Activated CD4-positive, CD25-positive, alpha-beta regulatory T cell (primary cell): ENCODE data around the gene RIN1.

Source experiments
- DNase-seq, 4 experiments: peaks; one replicate each; lab custom pipeline; 2025; lab: John Stamatoyannopoulos, UW

RIN1 gene

GRCh38 chr11:66294626-66295620, 41.3 kb downstream of the RIN1 start:
- DNase-seq: no peak

- no peak for DNase-seq
Observed at GRCh38 chr11:66293777-66294625, 42.2 kb downstream of the RIN1 start.

DNA sequence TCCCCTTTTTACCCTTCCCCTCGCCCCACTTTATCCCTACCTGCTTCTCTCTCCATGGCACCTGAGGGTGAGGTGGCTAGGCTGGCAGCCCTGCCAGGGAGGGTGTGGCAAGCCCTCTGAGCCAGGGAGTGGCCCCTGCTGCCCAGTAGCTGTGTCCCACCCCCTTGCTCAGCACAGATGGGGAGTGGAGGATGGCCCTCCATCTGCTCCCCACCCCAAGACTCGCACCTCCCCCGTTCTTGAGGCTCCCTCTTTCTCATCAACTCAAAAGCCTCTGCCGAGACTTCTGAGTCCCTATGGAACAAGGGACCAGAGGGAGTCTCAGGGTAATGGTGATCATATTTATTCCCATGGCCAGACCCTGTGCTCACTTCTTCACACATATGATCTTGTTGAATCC, 42.9 kb downstream of the RIN1 start:
- no peak for DNase-seq

DNA sequence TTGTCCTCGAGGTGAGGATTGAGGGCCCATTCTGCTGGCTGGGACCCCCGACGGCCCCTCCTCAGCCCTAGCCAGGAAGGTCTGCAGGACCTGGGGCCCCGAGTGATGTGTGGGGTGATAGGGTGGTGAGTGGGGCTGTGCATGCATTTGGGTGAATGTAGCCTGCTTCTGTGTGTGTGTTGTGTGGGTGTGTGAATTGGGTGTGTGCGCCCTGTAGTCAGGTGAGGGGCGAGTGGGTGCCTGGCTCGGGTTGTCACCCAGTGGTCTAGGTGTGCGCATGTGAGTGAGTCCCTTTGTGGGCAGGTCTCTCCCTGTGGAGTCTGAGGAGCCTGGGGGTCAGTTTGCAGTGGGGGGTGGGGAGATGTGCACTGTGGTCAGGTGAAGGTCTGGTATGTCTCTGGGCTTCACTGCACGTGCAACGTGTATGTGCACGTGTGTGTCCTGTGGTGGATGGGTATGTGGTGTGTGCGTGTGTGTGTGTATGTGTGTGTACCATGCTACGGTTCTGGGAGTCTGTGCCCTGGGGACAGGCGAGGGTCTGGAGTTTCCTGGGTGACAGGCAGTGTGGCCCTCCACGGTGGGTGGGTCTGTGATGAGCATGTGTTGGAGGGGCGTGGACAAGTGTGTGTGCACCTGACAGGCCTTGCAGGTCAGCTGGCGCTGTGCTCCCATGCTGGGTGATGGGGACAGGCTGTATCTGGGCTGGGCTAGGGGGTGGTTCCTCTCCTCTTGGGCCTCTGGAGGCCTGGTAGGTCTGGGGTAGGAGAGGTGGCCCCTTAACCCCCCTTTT, 43.5 kb downstream of the RIN1 start:
- DNase-seq: no peak

DNA sequence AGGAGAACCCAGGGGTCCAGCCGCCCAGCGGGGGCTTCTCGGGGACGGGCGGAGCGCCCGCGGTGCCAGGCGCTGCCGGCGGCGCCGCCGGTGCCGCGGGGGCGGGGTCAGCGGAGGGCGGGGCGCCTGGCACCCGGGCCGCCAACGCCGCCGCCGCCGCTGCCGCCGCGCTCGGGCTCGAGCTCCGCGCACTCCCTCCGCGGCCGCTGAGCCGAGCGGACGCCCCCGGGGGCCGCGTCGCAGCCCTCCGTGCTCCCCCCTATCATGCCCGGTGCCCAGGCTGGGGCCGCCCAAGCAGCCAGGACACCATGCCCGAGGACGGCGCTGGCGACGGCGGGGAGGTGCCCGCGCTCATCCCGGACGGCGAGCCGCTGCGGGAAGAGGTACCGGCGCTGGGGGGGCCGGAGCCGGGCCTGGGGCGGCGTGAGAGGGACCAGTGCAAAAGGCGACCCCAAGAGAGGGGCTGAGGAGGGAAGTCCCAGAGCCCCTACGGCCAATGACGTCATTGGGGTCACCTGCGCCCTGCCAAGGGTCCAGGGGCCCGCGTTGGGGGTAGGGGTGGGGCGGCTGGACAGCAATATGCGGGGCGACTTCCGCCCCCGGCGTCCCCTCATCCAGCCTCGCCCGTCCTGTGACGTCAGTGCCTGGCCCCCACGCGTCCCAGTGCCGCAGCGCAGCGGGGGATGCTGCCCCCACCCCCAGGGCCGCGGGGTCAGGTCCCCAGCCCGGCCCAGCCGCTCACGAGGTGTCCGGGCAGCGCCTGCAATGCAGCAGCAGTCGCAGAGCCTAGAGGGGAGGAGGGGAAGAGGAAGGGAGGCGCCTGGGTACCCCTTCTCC, 44.3 kb downstream of the RIN1 start, which contains the start of gene TMEM151A:
TSS of gene TMEM151A (plus strand) at position 189 of the 837 bp plus-strand sequence. CDS start at position 309, 120 bp downstream.
- DNase-seq: no peak

GRCh38 chr11:66291303-66291705, 44.9 kb downstream of the RIN1 start:
- DNase-seq: no peak

DNA sequence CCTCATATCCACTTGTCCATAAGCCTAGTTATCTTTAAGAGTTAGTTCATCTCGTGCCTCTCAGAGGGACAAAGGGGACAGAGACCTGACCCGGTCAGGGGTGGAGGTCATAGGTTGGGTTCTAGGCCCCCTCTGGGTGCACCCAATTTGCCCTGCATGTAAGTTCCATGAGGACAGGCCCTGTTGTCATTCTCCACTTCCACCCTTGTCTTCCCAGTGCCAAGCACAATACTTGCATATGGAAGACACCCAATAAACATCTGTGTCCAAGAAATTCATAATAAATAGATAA, 46.0 kb downstream of the RIN1 start:
- no peak for DNase-seq

- peak; percentile 60 to 73 (median 66) for DNase-seq
Observed at GRCh38 chr11:66289548-66290329, 46.5 kb downstream of the RIN1 start.

DNA sequence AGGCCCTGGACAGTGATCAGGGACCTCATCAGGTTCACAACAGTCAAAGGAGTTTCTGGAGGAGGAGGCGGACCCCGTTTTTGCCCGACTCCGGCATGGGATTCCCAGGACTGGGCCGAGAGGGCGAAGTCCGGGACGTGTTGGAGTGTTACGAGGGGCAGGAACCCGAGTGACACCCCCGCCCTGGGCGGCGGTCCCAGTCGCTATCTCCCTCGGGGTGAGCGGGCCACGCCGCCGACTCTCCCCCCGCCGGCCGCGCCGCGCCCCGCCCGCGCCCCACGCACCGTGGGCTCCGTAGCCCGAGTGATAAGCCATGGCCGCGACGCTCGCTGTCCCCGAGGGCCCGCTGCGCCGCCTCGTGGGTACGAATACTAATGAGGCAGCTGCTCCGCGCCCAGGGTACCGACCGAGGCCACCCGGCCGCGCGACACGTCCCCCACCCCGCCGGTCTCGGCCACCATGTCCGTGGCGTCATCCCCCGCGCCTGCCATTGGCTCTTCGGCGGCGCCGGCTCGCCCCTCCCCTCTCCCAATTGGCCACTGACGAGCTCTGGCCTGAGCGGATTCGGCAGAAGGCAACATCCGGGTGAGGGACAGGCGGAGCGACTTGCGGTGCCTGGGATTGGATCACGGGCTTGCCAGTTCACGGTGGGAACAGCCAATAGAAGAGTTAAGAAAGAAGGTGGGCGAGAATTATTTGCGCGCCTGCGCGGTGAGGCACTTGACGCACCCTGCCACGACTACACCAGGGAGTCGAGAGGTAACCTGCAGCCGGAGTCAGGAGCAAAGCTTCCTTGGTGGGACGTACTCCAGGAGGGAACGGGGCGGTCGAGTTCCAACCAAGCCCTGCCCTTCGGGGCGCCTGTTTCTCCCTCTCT, 47.3 kb downstream of the RIN1 start, which contains the start of gene YIF1A:
TSS of gene YIF1A (minus strand) at position 473 of the 877 bp plus-strand sequence. CDS start at position 315, 158 bp downstream.
- DNase-seq: peak; percentile 92 to 98 (median 96)

DNA sequence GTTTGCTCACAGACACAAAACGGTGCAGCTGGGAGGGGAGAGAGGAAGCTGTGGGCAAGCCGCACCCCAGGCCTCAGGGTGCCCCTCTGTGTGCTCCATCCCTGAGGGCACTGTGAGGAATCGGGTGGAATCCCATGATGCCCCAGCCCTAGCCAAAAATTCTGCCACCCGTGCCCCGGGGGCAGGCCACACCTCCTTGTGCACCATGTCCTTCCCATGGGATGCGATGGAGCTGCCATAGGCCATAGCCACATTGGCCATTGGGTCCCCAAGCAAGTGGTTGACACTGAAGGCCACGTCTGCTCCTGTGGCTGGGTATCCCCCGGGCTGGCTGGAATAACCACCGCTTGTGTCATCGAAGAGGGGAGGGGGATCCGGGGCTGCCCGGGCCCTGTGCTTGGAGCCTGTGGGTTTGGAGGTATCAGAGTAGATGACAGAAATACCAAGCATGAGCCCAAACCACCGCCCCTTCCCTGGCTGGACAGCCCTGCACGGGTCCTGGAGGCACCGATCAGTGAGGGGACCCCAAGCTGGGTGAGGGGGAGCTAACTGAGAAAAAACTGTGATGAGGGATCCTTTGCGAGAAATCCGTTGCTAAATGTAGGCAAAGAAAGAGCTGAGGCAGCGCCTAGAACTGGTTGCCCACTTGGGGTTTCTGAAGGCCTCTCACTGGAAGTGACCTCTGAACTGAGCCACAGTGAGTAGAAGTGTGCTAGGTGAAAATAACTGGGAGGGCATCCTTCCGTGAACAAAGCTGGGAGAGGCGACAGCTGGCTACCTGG, 48.2 kb downstream of the RIN1 start:
- no peak for DNase-seq

- DNase-seq: no peak
Observed at GRCh38 chr11:66287211-66287888, 48.9 kb downstream of the RIN1 start.

GRCh38 chr11:66286699-66287098, 49.5 kb downstream of the RIN1 start:
- no peak for DNase-seq

DNA sequence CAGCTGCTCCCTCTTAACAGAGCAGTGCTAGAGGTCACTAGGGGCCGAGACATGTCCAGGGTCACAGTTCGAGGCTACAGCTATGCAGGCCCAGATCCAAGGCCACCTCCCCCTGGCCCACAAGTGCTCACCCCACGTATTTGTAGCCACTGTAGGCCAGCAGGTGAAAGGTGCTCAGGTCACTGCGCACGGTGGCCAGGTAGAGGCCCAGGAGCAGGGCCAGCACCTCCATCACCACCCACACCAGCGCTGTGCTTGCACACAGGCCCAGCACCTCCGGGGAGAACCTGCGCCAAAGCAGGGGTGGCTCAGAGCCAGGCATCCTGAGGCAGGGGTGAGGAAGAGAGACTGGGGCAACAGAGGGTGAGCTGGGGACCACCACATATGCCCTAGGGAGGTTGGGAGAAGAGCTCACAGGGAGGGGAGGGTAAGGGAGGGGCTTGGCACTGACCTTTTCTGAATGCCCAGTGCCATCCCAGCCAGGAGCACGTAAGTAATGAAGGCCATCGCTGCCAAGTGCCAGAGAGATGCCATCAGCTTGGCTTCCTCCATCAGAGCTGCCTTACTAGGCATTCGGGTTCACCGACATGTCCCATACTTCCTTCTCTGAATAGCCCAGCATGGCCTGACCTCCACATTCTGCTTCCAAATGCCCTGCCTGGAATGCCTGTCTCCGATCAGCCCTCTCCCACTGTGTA, 50.8 kb downstream of the RIN1 start:
- DNase-seq: no peak

- DNase-seq: no peak
Observed at GRCh38 chr11:66284526-66285078, 51.6 kb downstream of the RIN1 start.

DNA sequence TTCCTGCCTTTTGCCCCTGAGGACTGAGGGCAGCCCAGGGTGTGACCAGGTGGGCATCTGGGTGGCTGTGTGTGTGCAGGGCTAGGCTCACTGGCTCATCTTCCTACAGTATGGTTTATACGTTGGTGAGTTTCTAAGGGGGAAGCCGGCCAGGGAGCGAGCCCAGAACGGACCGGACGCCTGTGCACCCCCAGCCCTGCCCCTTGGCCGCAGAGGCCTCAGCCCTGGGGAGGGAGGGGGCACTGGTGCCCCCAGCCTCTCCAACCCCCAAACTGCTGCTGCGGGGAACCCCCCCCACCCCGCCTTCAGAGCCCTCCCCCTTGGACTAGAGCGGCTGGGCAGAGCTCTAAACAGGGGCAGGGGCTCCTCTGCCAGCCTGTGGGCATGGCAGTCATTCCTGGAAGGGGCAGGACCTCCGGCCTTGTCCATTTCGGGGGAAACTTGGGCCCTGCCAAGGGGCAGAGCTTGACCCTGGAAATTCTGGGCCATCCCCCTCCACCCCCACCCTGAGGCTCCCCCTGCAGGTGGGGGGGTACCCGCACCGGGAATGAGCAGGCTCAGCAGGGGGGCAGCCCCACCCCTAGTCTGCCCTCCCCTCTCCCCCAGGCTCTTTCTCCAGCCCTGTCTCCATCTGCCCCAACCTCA, 52.7 kb downstream of the RIN1 start:
- DNase-seq: no peak
